GM23248 (cell line): ENCODE results near the gene ERCC3.

Experiments used
- EZH2 ChIP-seq: fragments of 200-600 bp; sonication (generic); IDR thresholded peaks from 2 replicates; pipeline ENCODE4 v1.6.1; 2018; ENCODE audit warnings: antibody characterized with exemption, mild to moderate bottlenecking; ENCODE audit not compliant: insufficient read depth, poor library complexity, severe bottlenecking
- EZH2phosphoT487 ChIP-seq: fragments of 200-600 bp; sonication (generic); IDR thresholded peaks from 2 replicates; pipeline ENCODE4 v1.6.1; 2018; ENCODE audit warnings: antibody characterized with exemption, moderate library complexity, mild to moderate bottlenecking, low read depth; ENCODE audit not compliant: insufficient read depth

GRCh38 chr2:127293386-127293747 is 577 bp downstream of the ERCC3 start:
- TF ChIP-seq EZH2phosphoT487 (no peak), EZH2 (no peak)
